ENCODE measurements around the gene DOK3.
A peak's percentile ranks its signal among the peaks of the same experiment; 100 is the strongest.
"Not testable (repeated sequence)": the region's sequence is repeated elsewhere in the genome, so short reads cannot be mapped to it uniquely, and the experiment has no call there.

The DOK3 gene

DNA sequence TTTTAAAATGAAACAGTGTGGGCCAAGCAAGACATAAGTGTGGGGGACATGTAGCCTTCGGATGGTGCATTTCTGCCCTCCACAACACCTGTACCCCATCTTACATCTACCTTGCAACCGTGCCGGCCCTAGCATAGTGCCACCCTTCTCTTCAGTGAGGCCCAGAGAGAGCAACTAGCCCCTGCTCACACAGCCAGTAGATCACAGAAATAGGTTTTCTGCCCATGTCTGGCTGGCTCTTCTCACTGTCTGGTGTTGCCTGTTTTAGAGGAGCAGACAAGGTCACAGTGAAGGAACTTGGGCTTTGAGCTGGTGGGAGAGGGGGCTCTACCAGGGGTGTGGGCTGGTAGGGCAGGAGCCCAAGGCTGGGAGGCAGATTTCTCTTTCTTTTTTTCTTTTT lies 23.4 kb downstream of the DOK3 start:
- H3K27me3 ChIP-seq: no peaks in the 10 kb centered on the region
- TF ChIP-seq, protein P1, sequence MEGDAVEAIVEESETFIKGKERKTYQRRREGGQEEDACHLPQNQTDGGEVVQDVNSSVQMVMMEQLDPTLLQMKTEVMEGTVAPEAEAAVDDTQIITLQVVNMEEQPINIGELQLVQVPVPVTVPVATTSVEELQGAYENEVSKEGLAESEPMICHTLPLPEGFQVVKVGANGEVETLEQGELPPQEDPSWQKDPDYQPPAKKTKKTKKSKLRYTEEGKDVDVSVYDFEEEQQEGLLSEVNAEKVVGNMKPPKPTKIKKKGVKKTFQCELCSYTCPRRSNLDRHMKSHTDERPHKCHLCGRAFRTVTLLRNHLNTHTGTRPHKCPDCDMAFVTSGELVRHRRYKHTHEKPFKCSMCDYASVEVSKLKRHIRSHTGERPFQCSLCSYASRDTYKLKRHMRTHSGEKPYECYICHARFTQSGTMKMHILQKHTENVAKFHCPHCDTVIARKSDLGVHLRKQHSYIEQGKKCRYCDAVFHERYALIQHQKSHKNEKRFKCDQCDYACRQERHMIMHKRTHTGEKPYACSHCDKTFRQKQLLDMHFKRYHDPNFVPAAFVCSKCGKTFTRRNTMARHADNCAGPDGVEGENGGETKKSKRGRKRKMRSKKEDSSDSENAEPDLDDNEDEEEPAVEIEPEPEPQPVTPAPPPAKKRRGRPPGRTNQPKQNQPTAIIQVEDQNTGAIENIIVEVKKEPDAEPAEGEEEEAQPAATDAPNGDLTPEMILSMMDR (IDR thresholded peaks at IDR 0.05): no peak
- peaks cover 0 to 64% (median 43%) of the 10 kb centered on the region in 4 donors for H3K4me1 ChIP-seq
- peaks cover 72 to 98% (median 81%) of the 10 kb centered on the region in 3 donors for H3K36me3 ChIP-seq
- peak overlapping the region in 1 of 2 donors; percentile 100 for H3K27ac ChIP-seq
- no peak for DNase-seq
- H3K9me3 ChIP-seq: no peaks in the 10 kb centered on the region
- H3K4me3 ChIP-seq: no peak overlapping the region
- intact Hi-C loops (cut with DNase I; ENCODE audit: low total_unique reads): no loop called here

DNA sequence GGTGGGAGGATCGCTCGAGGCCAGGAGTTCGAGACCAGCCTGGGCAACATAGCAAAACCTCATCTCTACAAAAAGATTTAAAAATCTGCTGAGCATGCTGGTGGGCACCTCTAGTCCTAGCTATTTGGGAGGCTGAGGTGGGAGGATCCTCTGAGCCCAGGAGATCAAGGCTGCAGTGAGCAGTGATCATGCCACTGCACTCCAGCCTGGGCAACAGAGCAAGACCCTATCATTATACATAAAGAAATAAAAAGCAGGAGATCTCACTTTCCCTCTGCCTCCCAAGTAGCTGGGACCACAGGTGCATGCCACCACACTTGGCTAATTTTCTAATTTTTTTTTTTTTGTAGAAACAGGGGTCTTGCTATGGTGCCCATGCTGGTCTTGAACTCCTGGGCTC lies 23.9 kb downstream of the DOK3 start:
- H3K4me3 ChIP-seq; H3K9me3 ChIP-seq; DNase-seq; H3K27me3 ChIP-seq; intact Hi-C loops (cut with DNase I; ENCODE audit: low total_unique reads): not testable (repeated sequence)
- H3K27ac ChIP-seq: peak overlapping the region in 1 of 2 donors; percentile 100
- H3K36me3 ChIP-seq: peaks cover 72 to 96% (median 82%) of the 10 kb centered on the region in 3 donors
- peaks cover 0 to 63% (median 41%) of the 10 kb centered on the region in 4 donors for H3K4me1 ChIP-seq

DNA sequence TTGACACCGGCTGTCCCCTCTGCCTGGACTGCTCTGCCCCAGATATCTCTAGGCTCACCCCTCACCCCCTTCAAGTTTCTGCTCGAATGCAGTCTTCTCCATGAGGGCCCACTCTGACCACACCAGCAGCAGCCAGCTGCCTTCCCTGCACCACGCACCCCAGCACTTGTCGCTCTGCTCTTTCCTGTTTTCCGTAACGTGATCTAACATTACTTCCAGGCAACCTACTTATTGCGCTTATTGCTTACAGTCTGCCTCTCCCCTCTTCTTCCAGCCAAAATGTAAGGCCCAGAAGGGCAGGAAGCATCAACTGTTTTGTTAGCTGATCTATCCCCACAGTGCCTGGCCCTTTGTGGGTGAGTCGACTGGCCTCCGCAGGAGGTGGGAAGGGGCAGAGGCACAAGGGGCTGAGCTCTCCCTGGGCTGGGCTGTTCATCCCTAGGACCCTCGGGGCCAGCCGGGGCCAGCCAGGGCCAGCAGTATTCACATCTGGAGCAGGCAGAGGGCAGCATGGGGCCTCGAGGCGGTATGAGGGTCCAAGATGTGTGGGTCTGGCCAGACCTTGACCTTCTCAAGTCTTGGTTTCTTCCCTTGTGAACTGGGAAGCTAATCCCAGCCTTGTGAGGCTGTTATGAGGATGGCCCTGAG lies 24.6 kb downstream of the DOK3 start:
- H3K27me3 ChIP-seq: no peaks in the 10 kb centered on the region
- peaks cover 0 to 63% (median 41%) of the 10 kb centered on the region in 4 donors for H3K4me1 ChIP-seq
- no peak overlapping the region for H3K4me3 ChIP-seq
- intact Hi-C loops (cut with DNase I; ENCODE audit: low total_unique reads): no loop called here
- no peak for DNase-seq
- peaks cover 69 to 89% (median 74%) of the 10 kb centered on the region in 3 donors for H3K36me3 ChIP-seq
- peak overlapping the region; percentile 67 to 100 for H3K27ac ChIP-seq
- no peaks in the 10 kb centered on the region for H3K9me3 ChIP-seq
- TF ChIP-seq, protein P1 (IDR thresholded peaks at IDR 0.05): no peak

DNA sequence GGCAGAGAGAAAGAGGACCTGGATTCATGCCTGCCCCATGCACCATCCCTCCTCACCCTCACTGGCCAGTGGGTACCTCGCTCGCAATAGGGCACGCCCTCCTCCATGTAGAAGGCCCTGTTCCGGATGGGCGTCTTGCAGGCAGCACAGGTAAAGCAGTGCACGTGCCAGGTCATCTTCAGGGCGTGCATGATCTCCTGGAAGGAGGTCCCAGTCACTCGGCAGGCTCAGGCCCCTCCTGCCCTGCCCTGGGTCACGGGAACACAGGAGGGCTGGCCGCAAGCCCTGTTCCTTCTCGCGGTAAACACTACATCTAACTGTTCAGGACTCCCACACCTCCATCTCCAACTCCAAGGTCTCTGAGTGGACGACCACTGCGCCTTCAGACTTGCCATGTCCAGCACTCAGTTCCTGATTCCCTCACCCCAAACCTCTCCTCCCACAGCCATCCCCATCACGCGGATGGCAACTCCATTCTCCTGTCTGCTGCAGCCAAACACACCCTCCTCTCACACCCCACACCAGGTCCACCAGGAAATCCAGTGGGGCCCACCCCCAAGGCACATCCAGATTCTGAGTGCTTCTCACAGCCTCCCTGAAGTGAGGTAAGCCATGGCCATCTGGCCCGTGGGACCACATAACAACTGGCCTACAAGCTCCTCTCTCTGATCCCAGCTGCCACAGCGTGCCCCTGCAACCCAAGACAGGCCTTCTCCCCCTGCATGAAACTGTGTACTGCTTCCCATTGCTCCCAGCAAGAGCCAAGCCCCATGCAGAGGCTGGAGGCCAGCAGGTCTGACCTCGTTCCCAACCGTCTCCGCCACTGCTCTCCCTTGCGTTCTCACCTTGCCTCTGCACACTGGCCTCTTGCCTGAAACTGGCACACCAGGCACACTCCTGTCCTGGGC lies 25.4 kb downstream of the DOK3 start:
- H3K9me3 ChIP-seq: no peaks in the 10 kb centered on the region
- TF ChIP-seq, protein P1 (IDR thresholded peaks at IDR 0.05): no peak
- H3K27ac ChIP-seq: peak overlapping the region; percentile 67 to 100
- H3K36me3 ChIP-seq: peaks cover 62 to 81% (median 68%) of the 10 kb centered on the region in 3 donors
- intact Hi-C loops (cut with DNase I; ENCODE audit: low total_unique reads): no loop called here
- peaks cover 0 to 64% (median 42%) of the 10 kb centered on the region in 4 donors for H3K4me1 ChIP-seq
- no peaks in the 10 kb centered on the region for H3K27me3 ChIP-seq
- no peak overlapping the region for H3K4me3 ChIP-seq
- DNase-seq: no peak

DNA sequence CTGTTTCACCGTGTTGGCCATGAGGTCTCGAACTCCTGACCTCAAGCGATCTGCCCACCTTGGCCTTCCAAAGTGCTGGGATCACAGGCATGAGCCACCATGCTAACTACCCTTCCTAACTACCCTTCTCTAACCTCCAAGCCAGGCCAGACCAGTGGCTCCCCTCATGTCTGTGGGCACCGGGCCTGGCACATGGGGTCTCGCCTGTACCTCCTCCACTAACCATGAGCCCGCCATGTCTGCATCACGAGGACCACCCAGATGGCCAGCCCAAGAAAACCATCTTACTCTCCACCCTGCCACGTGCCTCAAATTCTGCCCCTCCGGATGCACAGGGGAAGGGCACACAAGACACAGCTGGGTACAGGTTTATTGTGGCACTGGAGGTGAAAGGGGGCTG lies 26.6 kb downstream of the DOK3 start:
- no peak for DNase-seq

More for the DNA sequence above, 26.6 kb downstream of the DOK3 start:
- intact Hi-C loops (cut with DNase I; ENCODE audit: low total_unique reads): no loop called here
- H3K4me1 ChIP-seq: peaks cover 0 to 76% (median 51%) of the 10 kb centered on the region in 4 donors
- H3K9me3 ChIP-seq: no peaks in the 10 kb centered on the region
- H3K27me3 ChIP-seq: no peaks in the 10 kb centered on the region
- H3K36me3 ChIP-seq: peaks cover 51 to 69% (median 56%) of the 10 kb centered on the region in 3 donors
- TF ChIP-seq, protein P1 (IDR thresholded peaks at IDR 0.05): no peak
- peak overlapping the region; percentile 67 to 100 for H3K27ac ChIP-seq
- no peak overlapping the region for H3K4me3 ChIP-seq
